CD14-positive monocyte (primary cell): ENCODE results near the gene FOXA1. TPM values are rescaled to one million over a fixed set of nuclear protein-coding genes. Genes with fewer than 3 reads are reported as not detected.

Source experiments
- DNase-seq, 3 donors: peaks; one replicate each; pipeline ENCODE4 v3.0.0-alpha.2; 2011 to 2022
- H2AFZ ChIP-seq: 2 replicates; pipeline ENCODE4 v1.6.0; 2012; ENCODE audit warnings: mild to moderate bottlenecking, low read depth, low read length, inconsistent platforms; ENCODE audit not compliant: insufficient read depth, poor library complexity, severe bottlenecking
- H3K27ac ChIP-seq, 2 donors: 1 replicate in 1 of 2; 2 replicates in 1 of 2; pipeline ENCODE4 v1.5.1; 2012 to 2013; ENCODE audit warnings: low read length in 2 of 2, control low read depth in 1 of 2, inconsistent platforms in 1 of 2, low read depth in 1 of 2, mild to moderate bottlenecking in 1 of 2
- H3K27me3 ChIP-seq, 2 donors: one replicate each; pipeline versions ENCODE4 v1.6.0 to v1.6.1; 2011 to 2013; ENCODE audit warnings: low read length in 2 of 2; ENCODE audit not compliant: control insufficient read depth in 2 of 2, insufficient read depth in 2 of 2
- H3K36me3 ChIP-seq, 2 donors: replicated peaks in 1 of 2; 1 replicate in 1 of 2; 2 replicates in 1 of 2; pipeline versions ENCODE4 v1.5.1 to v1.6.1; 2012 to 2013; ENCODE audit warnings: low read length in 2 of 2, control low read depth in 1 of 2, inconsistent platforms in 1 of 2, mild to moderate bottlenecking in 1 of 2; ENCODE audit not compliant: insufficient read depth in 2 of 2, control insufficient read depth in 1 of 2
- H3K4me1 ChIP-seq, 2 donors: 1 replicate in 1 of 2; 2 replicates in 1 of 2; pipeline versions ENCODE4 v1.5.1 to v1.6.1; 2012 to 2013; ENCODE audit warnings: low read length in 2 of 2, control low read depth in 1 of 2, inconsistent platforms in 1 of 2, mild to moderate bottlenecking in 1 of 2, moderate library complexity in 1 of 2; ENCODE audit not compliant: insufficient read depth in 2 of 2, control insufficient read depth in 1 of 2
- H3K4me2 ChIP-seq: replicated peaks from 2 replicates; pipeline ENCODE3; 2012; ENCODE audit warnings: low read length, moderate library complexity, mild to moderate bottlenecking; ENCODE audit not compliant: poor library complexity, severe bottlenecking; ENCODE audit errors: extremely low read depth
- H3K4me3 ChIP-seq, 3 experiments: fragments of 200-600 bp in 1 of 3; sonication (generic) in 1 of 3; replicated peaks in 1 of 3; 1 replicate in 2 of 3; 2 replicates in 1 of 3; pipeline ENCODE4 v1.5.1; 2011 to 2013; ENCODE audit warnings: low read length in 3 of 3, mild to moderate bottlenecking in 3 of 3, control low read depth in 2 of 3, low read depth in 2 of 3, inconsistent platforms in 1 of 3, moderate library complexity in 1 of 3
- H3K79me2 ChIP-seq: 2 replicates; pipeline ENCODE4 v1.6.0; 2012; ENCODE audit warnings: mild to moderate bottlenecking, control low read depth, inconsistent platforms, low read length, moderate library complexity; ENCODE audit not compliant: insufficient read depth
- H3K9ac ChIP-seq: 2 replicates; pipeline ENCODE4 v1.6.0; 2017; ENCODE audit warnings: low read length, mild to moderate bottlenecking; ENCODE audit not compliant: insufficient read depth, poor library complexity, severe bottlenecking
- H3K9me3 ChIP-seq, 2 donors: replicated peaks in 1 of 2; 1 replicate in 1 of 2; 2 replicates in 1 of 2; pipeline versions ENCODE4 v1.5.1 to v1.6.1; 2012 to 2013; ENCODE audit warnings: low read length in 2 of 2, control low read depth in 1 of 2; ENCODE audit not compliant: control insufficient read depth in 1 of 2, insufficient read depth in 1 of 2
- H4K20me1 ChIP-seq: 2 replicates; pipeline ENCODE4 v1.6.0; 2012; ENCODE audit warnings: mild to moderate bottlenecking, low read length, control low read depth, moderate library complexity; ENCODE audit not compliant: insufficient read depth
- H3K27ac Mint-ChIP-seq, 7 donors: one replicate each; pipeline ENCODE4 v1.8.0; 2020; ENCODE audit warnings: mild to moderate bottlenecking in 7 of 7, mixed read lengths in 7 of 7, moderate library complexity in 6 of 7, inconsistent platforms in 2 of 7
- H3K27me3 Mint-ChIP-seq, 3 donors: one replicate each; pipeline ENCODE4 v1.8.0; 2021 to 2022; ENCODE audit warnings: low read depth in 3 of 3, mild to moderate bottlenecking in 3 of 3, mixed read lengths in 3 of 3, moderate library complexity in 3 of 3, inconsistent platforms in 1 of 3
- H3K36me3 Mint-ChIP-seq, 2 donors: one replicate each; pipeline ENCODE4 v1.8.0; 2020; ENCODE audit warnings: mixed read lengths in 2 of 2, inconsistent platforms in 1 of 2, mild to moderate bottlenecking in 1 of 2
- H3K4me1 Mint-ChIP-seq: one replicate; pipeline ENCODE4 v1.8.0; 2020; ENCODE audit warnings: mild to moderate bottlenecking, mixed read lengths
- H3K4me3 Mint-ChIP-seq, 2 donors: one replicate each; pipeline ENCODE4 v1.8.0; 2020; ENCODE audit warnings: mild to moderate bottlenecking in 2 of 2, mixed read lengths in 2 of 2, moderate library complexity in 1 of 2
- H3K9me3 Mint-ChIP-seq, 7 donors: one replicate each; pipeline ENCODE4 v1.8.0; 2020 to 2022; ENCODE audit warnings: mixed read lengths in 7 of 7, mild to moderate bottlenecking in 6 of 7, moderate library complexity in 6 of 7, inconsistent platforms in 2 of 7
- WGBS: methylation state at CpG from one replicate; pipeline ENCODE4 v1.1.5; 2013; ENCODE audit warnings: missing lambda C conversion rate; ENCODE audit not compliant: insufficient coverage; 5-methylcytosine and 5-hydroxymethylcytosine counted together
- intact Hi-C, 2 donors: fragments of 100-400 bp; cut with micrococcal nuclease; formaldehyde crosslinking; loops; one replicate each; pipeline versions ENCODE4 v1.15.0 to v1.15.1; 2023
- polyA plus RNA-seq, 3 donors: library from polyadenylated mRNA; depleted of rRNA in 1 of 3; unstranded in 2 of 3; stranded (reverse) in 1 of 3; fragments of 300-500 nt in 2 of 3; fragments of >200 nt in 1 of 3; fragmentation: Illumina TruSeq in 2 of 3; gene quantifications; 1 replicate in 2 of 3; 2 replicates in 1 of 3; pipeline ENCODE4 v1.2.3, GENCODE V29; 2012 to 2021
- TF ChIP-seq, protein P1 (sequence below): fragments of 200-600 bp; IDR thresholded peaks from one replicate; pipeline ENCODE4 v1.8.0; 2022; ENCODE audit warnings: antibody characterized with exemption, mild to moderate bottlenecking

The FOXA1 gene
- polyA plus RNA-seq, 3 donors: 0.09 TPM; not detected in 2

DNA sequence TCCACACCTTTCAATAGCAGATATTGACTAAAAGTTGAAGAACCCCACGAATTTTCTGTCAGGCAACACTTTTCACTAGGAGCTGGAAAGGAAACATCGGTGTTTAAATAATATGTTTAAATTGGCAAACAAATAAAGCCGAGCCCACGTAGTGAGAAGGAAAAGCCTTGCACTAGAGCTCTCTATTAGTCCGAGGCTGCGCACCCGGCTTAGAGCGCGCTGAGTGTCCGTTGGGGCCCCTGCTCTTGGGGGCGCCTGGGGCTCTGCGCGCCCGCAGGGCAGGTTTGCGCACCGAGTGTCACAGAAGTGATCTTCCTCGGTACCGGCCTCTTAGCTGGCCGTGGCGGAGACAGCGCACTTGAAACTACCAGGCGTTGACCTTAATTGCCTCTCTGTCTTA, 6.8 kb upstream of the FOXA1 start:
- Histone ChIP-seq H2AFZ (no peak overlapping the region), H3K79me2 (no peaks in the 10 kb centered on the region), H3K4me3 (no peak overlapping the region), H3K9ac (no peak overlapping the region), H3K36me3 (no peaks in the 10 kb centered on the region), H3K4me1 (peaks cover 0 to 3% of the 10 kb centered on the region in 2 donors), H3K4me2 (no peak overlapping the region), H3K27ac (no peak overlapping the region), H3K27me3 (peaks cover 72 to 80% of the 10 kb centered on the region in 2 donors), H4K20me1 (no peaks in the 10 kb centered on the region), H3K9me3 (peaks cover 33 to 58% of the 10 kb centered on the region in 2 donors)
- WGBS: 16% methylated on average over 13 of the region's 22 CpGs
- peaks cover 6 to 52% (median 43%) of the 10 kb centered on the region in 7 donors for H3K9me3 Mint-ChIP-seq
- peaks cover 79 to 90% (median 82%) of the 10 kb centered on the region in 3 donors for H3K27me3 Mint-ChIP-seq
- H3K4me3 Mint-ChIP-seq: peak overlapping the region in 1 of 2 donors; percentile 64
- H3K4me1 Mint-ChIP-seq: peaks cover 7% of the 10 kb centered on the region
- DNase-seq: no peak
- no peak overlapping the region for H3K27ac Mint-ChIP-seq
- H3K36me3 Mint-ChIP-seq: peaks cover 4 to 7% of the 10 kb centered on the region in 2 donors
- intact Hi-C loops: no loop called here
- TF ChIP-seq, protein P1, sequence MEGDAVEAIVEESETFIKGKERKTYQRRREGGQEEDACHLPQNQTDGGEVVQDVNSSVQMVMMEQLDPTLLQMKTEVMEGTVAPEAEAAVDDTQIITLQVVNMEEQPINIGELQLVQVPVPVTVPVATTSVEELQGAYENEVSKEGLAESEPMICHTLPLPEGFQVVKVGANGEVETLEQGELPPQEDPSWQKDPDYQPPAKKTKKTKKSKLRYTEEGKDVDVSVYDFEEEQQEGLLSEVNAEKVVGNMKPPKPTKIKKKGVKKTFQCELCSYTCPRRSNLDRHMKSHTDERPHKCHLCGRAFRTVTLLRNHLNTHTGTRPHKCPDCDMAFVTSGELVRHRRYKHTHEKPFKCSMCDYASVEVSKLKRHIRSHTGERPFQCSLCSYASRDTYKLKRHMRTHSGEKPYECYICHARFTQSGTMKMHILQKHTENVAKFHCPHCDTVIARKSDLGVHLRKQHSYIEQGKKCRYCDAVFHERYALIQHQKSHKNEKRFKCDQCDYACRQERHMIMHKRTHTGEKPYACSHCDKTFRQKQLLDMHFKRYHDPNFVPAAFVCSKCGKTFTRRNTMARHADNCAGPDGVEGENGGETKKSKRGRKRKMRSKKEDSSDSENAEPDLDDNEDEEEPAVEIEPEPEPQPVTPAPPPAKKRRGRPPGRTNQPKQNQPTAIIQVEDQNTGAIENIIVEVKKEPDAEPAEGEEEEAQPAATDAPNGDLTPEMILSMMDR: no peak

DNA sequence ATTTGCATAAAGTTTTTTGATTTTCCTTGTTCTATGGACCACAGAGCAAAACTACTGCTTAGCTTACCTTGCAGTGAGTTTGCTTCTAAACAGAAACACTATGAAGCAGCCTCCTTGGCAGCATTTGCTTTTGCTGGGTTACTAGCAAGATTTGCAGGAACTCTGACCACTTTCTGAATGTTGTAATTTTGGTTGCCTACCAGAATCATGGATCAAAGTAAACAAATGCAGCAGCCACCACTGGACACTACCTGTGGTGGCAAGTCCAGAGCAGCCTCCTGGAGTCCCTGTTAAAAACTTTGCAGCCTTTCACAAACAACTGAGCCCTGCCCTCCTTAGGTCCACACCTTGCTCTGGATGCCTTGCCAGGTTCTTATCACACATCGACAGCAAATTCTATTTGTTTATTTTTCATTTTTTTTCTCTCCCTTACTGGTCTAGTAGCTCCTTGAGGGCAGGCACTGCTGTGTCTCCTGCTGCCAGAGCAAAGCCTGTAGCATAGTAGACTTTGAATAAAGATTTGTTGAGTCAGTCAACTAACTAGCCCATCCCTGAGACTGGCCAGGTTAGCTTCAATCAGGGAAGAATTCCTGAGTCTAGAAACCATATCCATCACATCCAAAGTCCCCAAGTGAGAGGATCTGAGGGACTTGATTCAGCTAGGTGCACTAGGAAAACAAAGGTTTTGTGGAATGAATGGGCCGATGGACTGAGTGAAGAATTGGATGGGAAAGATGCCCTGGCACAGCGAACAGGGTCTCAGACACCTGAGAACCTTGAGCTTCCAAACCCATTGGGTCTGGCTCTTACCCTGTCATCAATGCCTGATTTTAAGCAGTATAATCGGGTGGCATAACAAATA, 6.1 kb upstream of the FOXA1 start:
- Histone ChIP-seq H2AFZ (no peak overlapping the region), H3K27me3 (peaks cover 78 to 87% of the 10 kb centered on the region in 2 donors), H3K4me3 (no peak overlapping the region), H3K4me2 (no peak overlapping the region), H3K36me3 (no peaks in the 10 kb centered on the region), H3K4me1 (peaks cover 1 to 5% of the 10 kb centered on the region in 2 donors), H3K27ac (no peak overlapping the region), H3K79me2 (no peaks in the 10 kb centered on the region), H4K20me1 (no peaks in the 10 kb centered on the region), H3K9ac (no peak overlapping the region), H3K9me3 (peaks cover 33 to 65% of the 10 kb centered on the region in 2 donors)
- H3K4me1 Mint-ChIP-seq: peaks cover 13% of the 10 kb centered on the region
- peak overlapping the region in 1 of 2 donors; percentile 64 for H3K4me3 Mint-ChIP-seq
- no peak for DNase-seq
- peaks cover 4 to 7% of the 10 kb centered on the region in 2 donors for H3K36me3 Mint-ChIP-seq
- H3K27ac Mint-ChIP-seq: peak overlapping the region in 1 of 7 donors; percentile 51
- TF ChIP-seq, protein P1: no peak
- intact Hi-C loops: no loop called here
- peaks cover 6 to 59% (median 46%) of the 10 kb centered on the region in 7 donors for H3K9me3 Mint-ChIP-seq
- WGBS: 24% methylated on average over 3 of the region's 4 CpGs
- peaks cover 87 to 93% (median 87%) of the 10 kb centered on the region in 3 donors for H3K27me3 Mint-ChIP-seq
